ENCODE data around the gene SPEG. TPM values are rescaled to one million over a fixed set of nuclear protein-coding genes. Genes with fewer than 3 reads are reported as not detected.

SPEG gene
- total RNA-seq, 1 donor from 2014 or later, result 0.09 TPM

DNA sequence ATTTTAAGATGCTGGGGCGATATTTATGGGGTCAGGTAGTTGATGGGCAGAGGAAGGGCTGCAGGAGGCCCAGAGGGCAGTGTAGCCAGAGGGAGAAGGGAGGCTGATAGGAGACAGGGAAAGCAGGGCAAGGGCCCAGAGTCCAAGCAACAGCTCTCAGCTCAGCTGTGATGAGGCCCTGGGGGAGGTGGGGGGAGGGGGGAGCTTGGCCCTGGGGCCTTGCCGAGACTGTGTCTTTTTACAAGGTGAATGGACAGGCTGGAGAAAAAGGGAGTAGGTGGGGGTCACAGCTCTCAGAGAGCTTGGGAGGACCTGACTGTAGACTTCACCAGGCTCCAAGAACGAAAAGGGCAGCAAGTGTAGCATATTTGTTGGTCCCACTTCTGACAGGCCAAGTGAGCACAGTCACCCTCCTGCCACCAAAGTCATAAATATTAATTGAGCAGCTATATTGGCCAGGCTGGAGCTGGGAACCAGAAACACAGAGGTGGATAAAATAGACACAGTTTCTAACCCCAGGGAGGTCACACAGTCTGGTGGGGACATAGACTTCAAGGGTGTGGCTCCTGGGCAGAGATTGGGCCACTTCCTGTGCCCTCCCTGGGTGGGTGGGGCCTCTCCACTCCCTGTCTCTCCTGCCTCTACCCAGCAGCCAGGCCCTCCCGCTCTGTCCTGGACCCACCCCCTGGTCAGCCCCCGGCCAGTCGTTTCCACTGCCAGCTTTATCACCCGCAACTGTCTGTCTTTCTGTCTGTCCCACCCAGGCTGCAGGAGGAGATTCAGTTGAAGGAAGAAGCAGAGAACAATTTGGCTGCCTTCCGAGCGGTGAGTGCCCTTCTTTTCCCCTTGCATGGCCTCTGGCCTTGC lies 15.1 kb upstream of the SPEG start:
- Mint-ChIP-seq H3K27ac (no peak overlapping the region), H3K27me3 (peaks cover 48% of the 10 kb centered on the region), H3K36me3 (ENCODE audit: low read depth) (no peaks in the 10 kb centered on the region), H3K4me3 (no peak overlapping the region), H3K4me1 (no peaks in the 10 kb centered on the region), H3K9me3 (no peaks in the 10 kb centered on the region)
- TF ChIP-seq, protein P1, sequence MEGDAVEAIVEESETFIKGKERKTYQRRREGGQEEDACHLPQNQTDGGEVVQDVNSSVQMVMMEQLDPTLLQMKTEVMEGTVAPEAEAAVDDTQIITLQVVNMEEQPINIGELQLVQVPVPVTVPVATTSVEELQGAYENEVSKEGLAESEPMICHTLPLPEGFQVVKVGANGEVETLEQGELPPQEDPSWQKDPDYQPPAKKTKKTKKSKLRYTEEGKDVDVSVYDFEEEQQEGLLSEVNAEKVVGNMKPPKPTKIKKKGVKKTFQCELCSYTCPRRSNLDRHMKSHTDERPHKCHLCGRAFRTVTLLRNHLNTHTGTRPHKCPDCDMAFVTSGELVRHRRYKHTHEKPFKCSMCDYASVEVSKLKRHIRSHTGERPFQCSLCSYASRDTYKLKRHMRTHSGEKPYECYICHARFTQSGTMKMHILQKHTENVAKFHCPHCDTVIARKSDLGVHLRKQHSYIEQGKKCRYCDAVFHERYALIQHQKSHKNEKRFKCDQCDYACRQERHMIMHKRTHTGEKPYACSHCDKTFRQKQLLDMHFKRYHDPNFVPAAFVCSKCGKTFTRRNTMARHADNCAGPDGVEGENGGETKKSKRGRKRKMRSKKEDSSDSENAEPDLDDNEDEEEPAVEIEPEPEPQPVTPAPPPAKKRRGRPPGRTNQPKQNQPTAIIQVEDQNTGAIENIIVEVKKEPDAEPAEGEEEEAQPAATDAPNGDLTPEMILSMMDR (IDR thresholded peaks at IDR 0.05), result no peak
- ChIA-PET CTCF (no interaction called here), POLR2A (no interaction called here)
- ATAC-seq (ENCODE audit: low read depth), result no peak
- intact Hi-C loops (cut with micrococcal nuclease), result no loop called here
- DNase-seq, result no peak

DNA sequence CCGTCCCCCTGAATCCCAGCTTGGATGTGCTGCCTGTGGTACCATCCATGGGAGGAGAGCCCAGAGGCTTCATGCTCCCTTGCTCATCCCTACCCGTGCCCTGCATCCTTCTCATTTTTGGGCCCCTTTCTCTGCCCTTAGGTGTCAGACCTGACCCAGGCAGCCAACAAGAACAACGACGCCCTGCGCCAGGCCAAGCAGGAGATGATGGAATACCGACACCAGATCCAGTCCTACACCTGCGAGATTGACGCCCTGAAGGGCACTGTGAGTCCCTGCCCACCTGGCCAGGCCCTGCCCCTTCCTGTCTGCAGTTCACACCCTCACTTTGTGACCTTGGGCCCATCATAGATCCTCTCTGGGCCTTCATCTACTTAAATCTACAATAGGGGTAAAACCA lies 14.0 kb upstream of the SPEG start:
- TF ChIP-seq, protein P1 (IDR thresholded peaks at IDR 0.05), result no peak
- ChIA-PET CTCF (no interaction called here), POLR2A (no interaction called here)
- no peaks in the 10 kb centered on the region for H3K36me3 Mint-ChIP-seq (ENCODE audit: low read depth)
- intact Hi-C loops (cut with micrococcal nuclease), result no loop called here
- DNase-seq (no peak), ATAC-seq (ENCODE audit: low read depth) (no peak)
- H3K9me3 Mint-ChIP-seq, result no peaks in the 10 kb centered on the region
- H3K27me3 Mint-ChIP-seq, result peaks cover 51% of the 10 kb centered on the region
- no peak overlapping the region for H3K27ac Mint-ChIP-seq
- no peak overlapping the region for H3K4me3 Mint-ChIP-seq
- no peaks in the 10 kb centered on the region for H3K4me1 Mint-ChIP-seq

DNA sequence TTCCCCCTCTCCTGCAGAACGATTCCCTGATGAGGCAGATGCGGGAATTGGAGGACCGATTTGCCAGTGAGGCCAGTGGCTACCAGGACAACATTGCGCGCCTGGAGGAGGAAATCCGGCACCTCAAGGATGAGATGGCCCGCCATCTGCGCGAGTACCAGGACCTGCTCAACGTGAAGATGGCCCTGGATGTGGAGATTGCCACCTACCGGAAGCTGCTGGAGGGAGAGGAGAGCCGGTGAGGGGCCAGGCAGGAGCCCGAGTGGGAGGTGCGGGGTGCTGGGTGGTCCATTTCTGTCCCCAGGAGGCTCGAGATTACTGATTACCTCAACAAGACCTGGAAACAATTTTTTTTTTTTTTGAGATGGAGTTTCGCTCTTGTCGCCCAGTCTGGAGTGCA lies 13.3 kb upstream of the SPEG start:
- H3K36me3 Mint-ChIP-seq (ENCODE audit: low read depth), result no peaks in the 10 kb centered on the region
- H3K27me3 Mint-ChIP-seq, result peaks cover 50% of the 10 kb centered on the region
- no peak overlapping the region for H3K4me3 Mint-ChIP-seq
- no peaks in the 10 kb centered on the region for H3K4me1 Mint-ChIP-seq
- TF ChIP-seq, protein P1 (IDR thresholded peaks at IDR 0.05), result no peak
- POLR2A ChIA-PET, result interaction anchor here (0.7 kb wide), 1 partner anchor 92 kb away, joined by 3 read pairs; no protein-coding TSS in a partner anchor
- no peak for ATAC-seq (ENCODE audit: low read depth)
- no peaks in the 10 kb centered on the region for H3K9me3 Mint-ChIP-seq
- DNase-seq, result no peak
- no peak overlapping the region for H3K27ac Mint-ChIP-seq
- intact Hi-C loops (cut with micrococcal nuclease), result no loop called here
- CTCF ChIA-PET, result no interaction called here

DNA sequence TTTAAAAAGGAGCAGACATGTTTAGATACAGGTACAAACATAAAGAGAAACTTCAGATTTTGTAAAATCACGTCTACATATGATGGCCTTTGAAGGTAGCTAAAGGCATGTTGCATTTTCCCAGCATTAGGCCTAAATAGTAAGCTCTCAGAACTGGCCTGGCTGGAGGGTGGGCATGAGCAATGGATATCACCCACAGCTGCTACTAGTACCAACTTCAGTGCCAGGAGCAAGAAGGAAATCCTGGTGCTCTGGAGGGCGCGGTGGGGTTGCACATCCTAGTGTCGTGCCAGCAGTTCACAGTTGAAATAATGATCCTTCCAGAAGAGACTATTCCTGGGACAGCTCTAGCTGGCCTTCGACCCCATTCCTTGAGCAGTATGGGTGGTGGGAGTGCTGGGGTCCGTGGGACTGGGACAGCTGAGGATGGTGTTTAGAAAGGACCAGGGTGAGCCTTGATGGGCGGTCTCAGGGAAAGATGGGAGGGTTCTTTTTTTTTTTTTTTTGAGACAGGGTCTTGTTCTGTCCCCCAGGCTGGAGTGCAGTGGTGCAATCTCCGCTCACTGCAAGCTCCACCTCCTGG lies 11.6 kb upstream of the SPEG start:
- Mint-ChIP-seq H3K4me3 (no peak overlapping the region), H3K27me3 (peaks cover 45% of the 10 kb centered on the region), H3K27ac (no peak overlapping the region), H3K4me1 (no peaks in the 10 kb centered on the region), H3K9me3 (no peaks in the 10 kb centered on the region), H3K36me3 (ENCODE audit: low read depth) (no peaks in the 10 kb centered on the region)
- ChIA-PET CTCF (no interaction called here), POLR2A (no interaction called here)
- TF ChIP-seq, protein P1 (IDR thresholded peaks at IDR 0.05), result no peak
- no peak for ATAC-seq (ENCODE audit: low read depth)
- intact Hi-C loops (cut with micrococcal nuclease), result no loop called here
- DNase-seq, result no peak

DNA sequence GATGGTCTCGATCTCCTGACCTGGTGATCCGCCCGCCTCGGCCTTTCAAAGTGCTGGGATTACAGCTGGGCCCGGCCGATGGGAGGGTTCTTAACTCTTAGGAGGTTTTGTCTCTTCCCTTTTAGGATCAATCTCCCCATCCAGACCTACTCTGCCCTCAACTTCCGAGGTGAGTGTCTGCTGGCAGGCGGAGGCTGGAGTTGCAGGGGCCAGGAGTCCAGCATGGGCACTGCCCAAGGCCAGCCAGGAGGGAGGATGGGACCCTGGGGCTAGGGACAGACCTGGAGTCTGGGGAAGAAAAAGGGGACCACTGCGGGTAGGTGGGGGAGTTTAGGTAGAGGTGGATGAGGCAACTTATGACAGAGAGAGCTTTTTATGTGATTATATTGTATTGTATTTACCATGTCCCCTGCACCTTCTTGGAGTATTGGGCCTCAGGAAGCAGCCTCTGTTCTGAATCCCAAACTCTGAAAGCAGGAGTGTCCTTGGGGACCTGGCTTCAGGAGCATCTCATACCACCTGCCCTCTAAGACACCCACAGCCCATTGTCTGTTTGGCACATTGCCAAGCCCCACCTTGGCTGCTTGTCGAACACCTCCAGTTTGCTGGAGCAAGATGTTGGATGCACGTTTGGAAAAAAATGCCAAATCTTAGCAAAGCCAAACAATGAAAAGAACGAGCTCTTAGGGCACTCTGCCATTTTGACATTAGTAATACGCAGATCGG lies 10.8 kb upstream of the SPEG start:
- intact Hi-C loops (cut with micrococcal nuclease), result no loop called here
- TF ChIP-seq, protein P1 (IDR thresholded peaks at IDR 0.05), result no peak

More for the DNA sequence above, 10.8 kb upstream of the SPEG start:
- CTCF ChIA-PET, result no interaction called here
- no peaks in the 10 kb centered on the region for H3K36me3 Mint-ChIP-seq (ENCODE audit: low read depth)
- H3K9me3 Mint-ChIP-seq, result no peaks in the 10 kb centered on the region
- peaks cover 45% of the 10 kb centered on the region for H3K27me3 Mint-ChIP-seq
- no peak overlapping the region for H3K27ac Mint-ChIP-seq
- ATAC-seq (ENCODE audit: low read depth) (no peak), DNase-seq (no peak)
- no peak overlapping the region for H3K4me3 Mint-ChIP-seq
- POLR2A ChIA-PET, result no interaction called here
- H3K4me1 Mint-ChIP-seq, result no peaks in the 10 kb centered on the region
